Stimulated activated CD8-positive, alpha-beta memory T cell treated with anti-CD3 and anti-CD28 coated beads, Interleukin-7, amount 100 ng/mL, for 24 hours (primary cell): Measurements from ENCODE around the gene RGS3.
A peak's percentile ranks its signal among the peaks of the same experiment; 100 is the strongest.

Experiments
- DNase-seq: peaks from one replicate; pipeline ENCODE4 v3.0.0-alpha.2; 2020; ENCODE audit warnings: low read depth

The RGS3 gene

GRCh38 chr9:113600871-113601614, 137.5 kb downstream of the RGS3 start:
- DNase-seq = no peak

GRCh38 chr9:113601656-113602055, 138.1 kb downstream of the RGS3 start:
- no peak for DNase-seq

GRCh38 chr9:113602126-113603047, 138.9 kb downstream of the RGS3 start:
- peak; percentile 45 for DNase-seq

- no peak for DNase-seq
Observed at GRCh38 chr9:113603048-113603375, 139.5 kb downstream of the RGS3 start.

DNA sequence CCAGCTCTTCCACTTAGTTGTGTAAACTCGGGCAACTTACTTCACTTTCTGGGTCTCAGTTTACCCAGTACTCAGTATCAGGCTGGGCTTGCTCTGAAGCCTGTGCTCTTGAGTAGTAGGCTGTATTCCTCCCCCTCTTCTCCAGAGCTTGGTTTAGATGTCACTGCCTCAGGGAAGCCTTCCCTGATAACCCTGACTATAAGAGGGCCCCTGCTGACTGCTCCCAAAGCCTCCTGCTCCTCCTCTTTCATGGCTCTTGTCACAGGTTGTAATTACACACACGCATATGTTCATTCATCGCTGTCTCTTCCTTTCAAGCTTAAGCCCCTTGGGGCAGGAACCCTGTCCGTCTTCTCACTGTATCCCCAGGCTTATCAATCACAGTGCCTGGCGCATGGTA, 140.2 kb downstream of the RGS3 start:
- no peak for DNase-seq

DNA sequence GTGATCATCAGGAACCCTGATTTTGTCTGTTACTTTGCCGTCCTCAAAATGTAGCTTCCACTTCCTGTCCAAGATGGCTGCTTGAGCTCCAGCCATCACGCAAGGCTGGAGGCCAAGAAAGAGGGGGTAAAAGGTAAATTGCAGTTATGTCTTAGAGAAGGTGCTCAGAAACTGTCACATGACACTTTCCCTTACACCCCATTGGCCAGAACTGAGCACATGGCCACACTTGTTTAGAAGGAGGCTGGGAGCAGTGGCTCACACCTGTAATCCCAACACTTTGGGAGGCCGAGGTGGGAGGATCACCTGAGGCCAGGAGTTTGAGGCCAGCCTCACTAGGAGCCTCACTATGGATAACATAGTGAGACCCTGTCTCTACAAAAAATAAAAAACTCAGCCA, 140.9 kb downstream of the RGS3 start:
- no peak for DNase-seq

DNA sequence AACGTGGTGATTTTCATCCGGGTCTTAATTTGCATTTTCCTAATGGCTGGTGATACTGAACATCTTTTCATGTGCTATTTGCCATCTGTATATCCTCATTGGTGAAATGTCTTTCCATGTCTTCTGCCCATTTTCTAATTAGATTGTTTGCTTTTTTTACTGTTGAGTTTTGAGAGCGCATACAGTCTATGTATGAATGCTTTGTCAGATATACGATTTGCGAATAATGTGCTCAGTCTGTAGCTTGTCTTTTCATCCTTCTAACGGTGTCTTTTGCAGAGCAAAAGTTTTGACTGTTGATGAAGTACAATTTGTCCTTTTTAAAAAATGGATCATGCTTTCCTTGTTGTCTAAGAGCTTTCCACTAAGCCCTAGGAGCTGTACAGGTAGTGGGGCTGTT, 143.0 kb downstream of the RGS3 start:
- DNase-seq = no peak

DNA sequence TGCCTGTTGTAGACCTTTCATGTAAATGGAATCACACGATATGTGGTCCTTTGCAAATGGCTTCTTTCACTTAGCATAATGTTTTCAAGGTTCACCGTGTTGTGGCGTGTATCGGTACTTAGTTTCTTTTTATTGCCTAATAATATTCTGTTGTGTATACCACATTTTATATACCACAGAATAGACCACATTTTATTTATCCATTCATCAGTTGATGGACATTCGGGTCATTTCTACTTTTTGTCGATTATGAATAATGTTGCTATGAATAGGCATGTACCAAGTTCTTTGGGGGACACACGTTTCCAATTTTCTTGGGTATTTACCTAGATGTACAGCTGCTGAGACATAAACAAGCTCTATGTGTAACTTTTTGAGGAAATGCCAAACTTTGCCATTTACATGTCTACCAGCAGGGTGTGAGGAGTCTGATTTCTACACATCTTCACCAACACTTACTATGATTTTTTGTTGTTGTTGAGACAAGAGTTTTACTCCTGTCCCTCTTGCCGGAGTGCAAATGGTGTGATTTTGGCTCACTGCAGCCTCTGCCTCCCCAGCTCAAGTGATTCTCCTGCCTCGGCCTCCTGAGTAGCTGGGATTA, 144.7 kb downstream of the RGS3 start:
- no peak for DNase-seq

DNA sequence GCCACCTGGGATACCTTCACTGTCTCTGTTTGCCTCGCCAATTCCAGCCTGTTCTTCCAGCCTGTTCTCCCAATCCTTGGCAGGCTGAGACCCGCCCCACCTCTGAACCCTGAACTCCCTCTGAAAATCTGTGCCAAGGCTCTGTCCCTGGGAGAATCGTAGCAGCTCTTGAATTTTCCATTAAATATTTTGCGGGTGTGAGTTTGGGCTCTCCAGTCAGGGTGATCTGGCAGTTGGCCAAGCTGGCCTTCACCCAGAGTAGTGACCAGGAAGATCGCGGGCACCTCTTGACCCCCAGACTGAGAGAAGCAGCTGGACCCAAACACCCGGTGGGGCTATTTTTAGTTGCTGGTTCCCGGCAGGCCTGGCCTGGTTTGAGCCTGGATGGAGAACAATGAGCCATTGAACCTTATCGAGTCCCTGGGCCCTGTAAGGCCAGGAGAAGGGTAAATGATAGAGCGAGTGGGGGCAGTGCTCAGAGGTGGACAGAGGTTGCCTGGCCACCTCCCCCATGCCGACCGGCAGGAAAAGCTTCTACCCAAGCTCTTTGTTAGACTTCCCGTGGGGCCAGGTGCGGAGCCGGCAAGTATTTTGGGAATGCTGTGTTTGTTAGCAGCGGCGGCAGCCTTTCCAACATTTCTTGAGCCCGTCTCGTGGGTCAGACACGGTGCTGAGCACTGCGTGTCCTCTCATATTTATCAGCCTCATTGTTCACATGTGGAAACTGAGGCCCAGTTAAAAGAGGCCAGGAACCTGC, 146.2 kb downstream of the RGS3 start:
- DNase-seq = no peak

- no peak for DNase-seq
Observed at GRCh38 chr9:113611461-113612215, 148.1 kb downstream of the RGS3 start.

DNA sequence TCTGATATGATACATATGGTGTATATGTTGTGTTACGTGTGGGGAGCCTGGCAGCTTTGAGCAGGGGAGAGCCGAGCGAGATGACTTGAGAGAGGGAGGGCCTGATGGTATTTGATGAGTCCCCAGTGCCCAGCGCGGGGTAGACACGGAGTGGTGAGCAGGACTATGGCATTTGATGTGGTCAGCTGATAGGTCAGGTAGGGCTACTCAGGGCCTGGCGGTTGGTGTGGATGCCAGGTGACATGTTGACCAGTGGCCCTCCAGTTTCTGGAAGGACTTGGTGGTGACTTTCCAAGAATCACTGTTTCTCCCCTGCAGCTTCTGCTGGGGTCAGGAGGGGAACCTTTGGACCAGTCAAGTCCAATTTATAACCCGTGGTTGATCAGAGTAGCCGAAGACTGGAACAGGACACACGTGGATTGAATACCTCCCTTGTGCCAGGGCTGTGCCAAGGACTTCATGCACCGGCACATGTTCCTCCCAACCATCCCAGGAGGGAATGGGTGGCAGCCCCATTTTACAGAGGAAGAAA, 148.8 kb downstream of the RGS3 start:
- DNase-seq = no peak

DNA sequence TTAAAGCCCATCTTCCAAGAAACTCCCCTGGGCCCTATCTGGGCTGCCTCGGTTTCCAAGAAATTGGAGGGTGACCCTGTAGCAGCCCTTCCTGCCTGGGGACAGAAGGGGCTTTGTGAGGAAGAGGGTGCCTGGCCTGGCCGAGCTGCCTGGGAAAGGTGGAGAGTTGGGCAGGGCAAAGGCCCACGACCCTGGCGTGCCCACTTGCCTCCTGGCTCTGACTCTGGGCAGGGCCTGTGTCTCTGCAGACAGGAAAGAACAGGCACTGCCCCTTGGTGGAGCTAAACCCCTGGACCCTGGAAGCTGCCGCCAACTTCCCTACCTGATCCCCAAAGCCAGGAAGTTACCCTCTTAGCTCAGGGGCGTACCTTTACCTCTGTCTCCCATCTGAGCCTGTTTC, 149.3 kb downstream of the RGS3 start:
- no peak for DNase-seq

DNA sequence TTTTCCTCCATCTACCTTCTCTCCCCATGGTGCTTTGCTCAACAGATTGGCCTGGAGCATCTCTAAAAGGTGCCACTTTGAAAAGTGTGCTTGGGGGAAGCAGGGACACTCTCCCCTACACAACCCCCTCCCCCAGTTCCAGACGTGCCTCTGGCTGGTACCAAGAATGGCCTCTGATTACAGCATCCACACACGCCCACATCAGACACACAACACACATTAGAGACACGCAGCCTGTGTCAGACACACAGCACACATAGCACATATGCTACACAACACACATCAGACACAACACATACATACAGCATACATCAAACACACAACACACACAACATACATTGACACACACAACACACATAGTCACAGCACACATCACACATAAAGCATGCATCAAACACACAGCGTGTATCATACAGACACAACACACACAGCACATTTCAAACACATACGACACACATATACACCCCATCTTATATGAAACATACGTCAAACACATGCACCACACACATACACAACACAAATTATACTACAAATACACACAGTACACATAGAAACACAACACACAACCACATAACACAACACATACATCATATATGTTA, 150.4 kb downstream of the RGS3 start:
- no peak for DNase-seq

DNA sequence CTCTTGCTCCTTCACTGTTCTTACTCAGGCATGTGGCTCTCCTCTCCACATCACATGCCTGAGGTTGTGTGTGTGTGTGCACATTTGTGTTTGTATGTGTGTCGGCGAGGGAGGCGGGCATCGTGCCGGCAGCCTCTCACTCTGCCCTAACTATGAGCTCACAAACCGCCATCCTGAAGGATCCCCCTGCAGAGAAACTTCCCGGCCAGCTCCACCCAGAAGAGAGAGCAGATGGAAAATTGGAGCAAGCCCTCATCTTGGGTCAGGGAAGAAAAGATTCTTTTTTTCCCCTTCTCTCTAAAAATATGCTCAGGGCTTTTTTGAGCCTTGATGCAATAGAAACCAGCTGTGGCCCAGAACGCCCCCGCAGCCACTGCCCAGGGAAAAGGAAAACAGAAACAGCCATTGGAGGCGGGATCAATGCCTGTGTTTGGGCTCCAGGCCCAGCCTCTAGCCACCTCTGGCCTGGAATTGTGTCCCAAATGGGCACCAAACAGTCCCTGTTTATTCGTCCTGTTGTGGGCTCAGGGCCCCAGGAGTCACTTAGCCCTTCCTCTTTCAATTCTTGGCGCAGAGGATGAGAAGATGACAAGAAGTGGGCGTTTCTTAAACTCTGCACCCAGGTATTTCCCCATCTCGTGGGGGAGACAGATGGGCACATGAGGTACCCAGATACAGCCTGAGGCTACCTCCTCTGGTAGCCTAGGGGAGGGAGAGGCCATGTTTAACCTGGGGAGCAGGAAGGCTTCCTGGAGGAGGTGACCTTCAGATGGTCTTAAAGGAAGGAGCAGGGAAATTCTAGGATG, 151.5 kb downstream of the RGS3 start:
- DNase-seq = no peak

GRCh38 chr9:113616116-113616515, 152.6 kb downstream of the RGS3 start:
- DNase-seq = no peak

GRCh38 chr9:113616621-113617496, 153.3 kb downstream of the RGS3 start:
- no peak for DNase-seq

DNA sequence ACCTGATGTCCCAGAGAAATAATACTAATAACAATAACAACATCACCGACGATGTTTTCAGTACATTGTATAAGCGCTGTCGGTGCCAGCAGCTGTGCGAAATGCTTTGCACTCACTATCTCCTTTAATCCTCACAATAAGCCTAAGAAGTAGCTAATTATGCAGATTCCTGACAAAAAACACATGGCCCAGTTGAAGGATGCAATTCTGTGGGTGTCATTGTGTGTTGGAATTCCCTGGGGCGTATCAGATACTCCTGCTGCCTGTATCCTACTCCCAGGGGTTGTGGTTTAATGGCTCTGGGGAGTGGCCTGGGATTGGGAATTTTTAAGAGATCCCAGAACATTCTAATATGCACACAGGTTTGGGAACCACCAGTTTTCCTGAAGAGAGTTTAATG, 154.0 kb downstream of the RGS3 start:
- no peak for DNase-seq

DNA sequence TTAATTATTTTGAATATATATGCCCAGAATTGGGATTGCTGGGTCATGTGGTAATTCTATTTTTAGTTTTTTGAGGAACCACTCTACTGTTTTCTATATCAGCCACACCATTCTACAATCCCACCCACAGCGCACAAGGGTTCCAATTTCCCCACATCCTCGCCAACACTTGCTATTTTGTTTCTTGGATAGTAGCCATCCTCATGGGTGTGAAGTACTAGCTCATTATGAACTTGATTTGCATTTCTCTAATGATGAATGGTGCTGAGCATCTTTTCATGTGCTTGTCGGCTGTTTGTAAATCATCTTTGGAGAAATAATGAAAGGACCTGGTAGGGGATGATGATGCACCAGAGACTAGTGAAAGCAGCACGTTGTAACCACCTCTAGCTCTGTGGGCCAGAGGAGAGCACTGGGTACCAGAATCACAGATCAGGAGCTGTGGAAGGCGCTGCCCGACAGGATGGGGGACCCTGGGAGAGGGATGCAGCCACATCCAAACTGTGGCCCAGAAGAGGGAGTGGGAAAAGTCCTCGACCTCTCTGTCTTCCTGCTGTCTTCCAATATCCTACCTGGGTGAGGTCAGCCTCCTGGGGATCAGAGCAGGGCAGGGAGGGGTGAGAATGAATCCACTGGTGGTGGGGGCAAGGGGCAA, 155.4 kb downstream of the RGS3 start:
- DNase-seq = no peak
